Retinal pigment epithelial cell (primary cell): ENCODE results near the gene CHD2.

Experiments used
- DNase-seq: peaks from one replicate; pipeline ENCODE4 v3.0.0-alpha.2; 2010; ENCODE audit warnings: low read depth
- H3K4me3 ChIP-seq: 2 replicates; pipeline ENCODE4 v1.5.1; 2011; ENCODE audit warnings: mild to moderate bottlenecking, low read length, control low read depth, moderate library complexity
- TF ChIP-seq, protein P1 (sequence below): conservative IDR thresholded peaks from 2 replicates; pipeline ENCODE4 v1.5.1; 2011; ENCODE audit warnings: low read depth, low read length, control low read depth, inconsistent platforms

CHD2 gene

DNA sequence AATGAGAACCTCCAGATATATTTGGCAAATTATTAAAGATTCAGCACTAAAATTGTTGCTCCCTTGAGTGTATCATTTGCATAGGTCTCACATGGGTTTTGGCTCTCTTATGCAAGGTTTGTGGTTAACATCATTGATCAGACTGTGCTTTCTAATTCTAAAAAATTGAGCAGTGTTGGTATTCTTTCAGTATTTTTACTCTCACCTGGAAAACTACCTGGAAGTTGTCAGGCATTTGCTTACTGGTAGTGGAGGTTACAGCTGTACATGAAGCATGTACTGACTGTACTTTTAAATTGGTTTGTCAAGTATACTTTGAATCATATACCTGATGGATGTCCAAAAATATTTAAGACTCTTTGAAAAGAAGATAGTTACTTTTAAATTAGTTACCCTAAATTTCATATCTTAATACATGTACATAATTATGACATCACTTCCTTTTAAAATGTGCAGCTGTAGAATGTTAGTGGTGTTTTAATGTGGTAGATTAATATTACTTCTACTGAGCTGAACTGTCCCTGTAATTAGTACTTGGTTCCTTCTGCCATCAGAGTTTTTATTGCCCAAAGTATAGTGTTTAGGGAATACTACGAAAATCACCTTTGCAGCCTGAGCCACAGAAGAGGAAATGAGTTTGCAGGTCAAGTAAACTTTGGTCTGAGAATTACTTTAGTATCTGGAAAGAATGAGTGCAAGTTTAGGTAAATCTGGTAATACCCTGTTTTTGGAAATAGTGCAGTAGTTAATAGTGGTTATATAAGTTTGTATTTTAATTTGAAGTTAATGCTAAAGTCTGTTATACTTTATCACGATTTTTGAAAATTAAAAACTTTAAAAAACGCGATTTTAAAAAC, 2.8 kb downstream of the CHD2 start:
- no peak for DNase-seq
- TF ChIP-seq, protein P1, sequence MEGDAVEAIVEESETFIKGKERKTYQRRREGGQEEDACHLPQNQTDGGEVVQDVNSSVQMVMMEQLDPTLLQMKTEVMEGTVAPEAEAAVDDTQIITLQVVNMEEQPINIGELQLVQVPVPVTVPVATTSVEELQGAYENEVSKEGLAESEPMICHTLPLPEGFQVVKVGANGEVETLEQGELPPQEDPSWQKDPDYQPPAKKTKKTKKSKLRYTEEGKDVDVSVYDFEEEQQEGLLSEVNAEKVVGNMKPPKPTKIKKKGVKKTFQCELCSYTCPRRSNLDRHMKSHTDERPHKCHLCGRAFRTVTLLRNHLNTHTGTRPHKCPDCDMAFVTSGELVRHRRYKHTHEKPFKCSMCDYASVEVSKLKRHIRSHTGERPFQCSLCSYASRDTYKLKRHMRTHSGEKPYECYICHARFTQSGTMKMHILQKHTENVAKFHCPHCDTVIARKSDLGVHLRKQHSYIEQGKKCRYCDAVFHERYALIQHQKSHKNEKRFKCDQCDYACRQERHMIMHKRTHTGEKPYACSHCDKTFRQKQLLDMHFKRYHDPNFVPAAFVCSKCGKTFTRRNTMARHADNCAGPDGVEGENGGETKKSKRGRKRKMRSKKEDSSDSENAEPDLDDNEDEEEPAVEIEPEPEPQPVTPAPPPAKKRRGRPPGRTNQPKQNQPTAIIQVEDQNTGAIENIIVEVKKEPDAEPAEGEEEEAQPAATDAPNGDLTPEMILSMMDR: no peak
- peak overlapping the region; percentile 64 for H3K4me3 ChIP-seq

DNA sequence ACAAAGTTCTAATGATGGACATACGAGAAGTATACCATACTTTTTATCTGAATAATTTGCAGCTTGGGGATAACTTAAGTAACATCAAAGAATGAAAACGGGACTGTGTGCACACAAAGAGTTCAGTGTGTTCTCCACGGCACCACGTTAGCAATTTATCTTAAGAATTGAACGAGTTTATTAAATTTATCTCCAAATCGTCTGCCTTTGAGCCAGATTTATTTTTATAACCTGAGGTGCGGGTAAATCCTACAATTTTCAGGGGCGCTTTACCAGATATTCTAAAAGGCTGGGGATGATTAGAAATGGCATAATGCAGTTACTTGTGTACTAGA, 3.5 kb downstream of the CHD2 start:
- peak overlapping the region; percentile 64 for H3K4me3 ChIP-seq
- DNase-seq: no peak
- TF ChIP-seq, protein P1: no peak

DNA sequence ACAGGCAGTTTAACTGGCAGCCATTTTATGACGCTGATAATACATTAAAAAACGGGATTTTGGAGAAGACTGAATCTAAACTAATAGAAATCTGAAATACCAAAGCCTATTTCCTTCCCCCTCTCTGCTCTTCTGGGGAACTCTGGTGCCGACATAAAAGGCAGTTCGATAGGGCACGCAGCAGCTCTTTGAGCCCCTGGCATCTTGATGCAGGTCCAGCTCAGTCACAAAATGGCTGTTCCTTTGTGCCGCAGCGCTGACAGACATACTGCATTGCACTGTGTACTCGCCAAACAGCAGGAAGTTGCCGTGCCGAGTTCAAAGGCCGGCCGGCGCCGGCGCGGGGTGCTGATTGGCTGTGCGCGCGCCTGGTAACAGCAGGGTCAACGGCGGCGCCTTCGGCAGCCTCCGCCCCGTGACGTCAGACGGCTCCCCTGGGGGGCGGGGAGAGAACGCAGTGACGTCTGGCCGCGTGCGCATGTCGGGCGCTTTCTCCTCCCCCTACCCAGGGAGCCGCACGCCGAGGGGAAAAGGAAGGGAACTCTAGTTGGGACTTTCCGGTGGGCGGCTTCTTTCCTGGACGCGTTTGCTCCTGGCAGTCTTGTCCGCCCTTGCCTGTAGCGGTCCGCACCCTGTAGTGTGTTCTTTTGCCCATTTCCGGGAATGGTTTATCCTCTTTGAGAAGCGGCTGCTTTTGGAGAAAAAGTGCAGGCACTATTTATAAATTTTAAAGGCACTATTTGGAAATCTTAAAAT, 4.0 kb downstream of the CHD2 start:
- DNase-seq: peak; percentile 95
- peak overlapping the region; percentile 68 for H3K4me3 ChIP-seq
- TF ChIP-seq, protein P1: no peak

DNA sequence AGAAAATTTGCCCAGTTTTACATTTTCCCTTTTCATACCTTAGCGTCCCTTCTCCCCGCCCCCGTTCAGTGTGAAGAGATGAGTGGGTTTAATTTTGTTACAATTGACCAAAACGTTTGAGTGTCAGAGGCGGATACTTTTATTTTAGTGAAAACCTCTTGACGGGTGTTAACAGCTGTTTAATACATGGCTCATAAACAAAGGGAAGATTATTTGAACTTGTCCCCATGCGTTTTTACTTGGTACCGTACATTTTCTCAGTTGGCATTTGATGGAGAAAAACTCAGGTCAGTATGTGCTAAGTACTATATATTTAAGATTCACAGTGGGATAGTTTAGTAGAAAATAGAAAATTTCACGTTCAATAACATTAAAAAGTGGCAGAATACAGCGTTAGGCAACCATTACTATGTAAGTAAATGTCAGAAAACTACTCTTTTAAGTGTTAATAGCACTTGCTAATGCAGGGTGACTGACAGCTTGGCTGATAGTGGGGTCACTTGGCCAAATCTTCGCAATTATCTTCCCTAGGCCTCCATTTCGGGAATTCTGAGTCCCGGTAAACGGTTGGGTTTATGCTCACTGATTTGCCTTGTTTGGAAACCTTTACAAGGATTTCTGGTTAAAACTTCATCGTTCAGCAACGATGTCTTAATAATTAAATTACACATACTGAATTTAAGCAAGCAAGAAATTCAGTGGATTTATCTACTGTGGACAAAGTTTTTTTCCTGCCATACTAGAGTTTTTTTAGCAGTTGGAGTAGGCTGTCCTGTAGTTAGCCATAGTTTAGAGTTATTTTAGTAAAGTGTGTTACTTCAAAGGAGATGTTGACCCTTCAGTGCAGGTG, 4.8 kb downstream of the CHD2 start:
- H3K4me3 ChIP-seq: peak overlapping the region; percentile 68
- no peak for DNase-seq
- TF ChIP-seq, protein P1: no peak

DNA sequence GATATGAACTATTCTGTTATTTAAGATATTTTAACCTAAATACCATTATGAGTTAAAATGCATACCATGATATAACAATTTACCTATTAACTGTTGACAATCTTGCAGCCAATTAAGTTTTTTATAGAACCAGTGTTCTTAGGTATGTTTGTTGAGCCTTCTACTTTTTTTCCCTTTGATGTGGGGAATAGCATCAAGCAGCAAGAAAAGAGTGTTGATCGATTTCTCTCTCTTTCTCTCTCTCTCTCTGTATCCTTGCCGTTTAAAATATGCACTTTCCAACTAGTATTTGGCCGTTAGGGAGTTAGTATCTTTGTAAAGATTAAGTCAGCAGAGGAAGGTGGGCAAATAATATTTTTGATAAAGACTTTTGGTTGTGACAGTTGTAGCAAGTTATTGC, 5.9 kb downstream of the CHD2 start:
- H3K4me3 ChIP-seq: peak overlapping the region; percentile 9
- DNase-seq: no peak
- TF ChIP-seq, protein P1: no peak

DNA sequence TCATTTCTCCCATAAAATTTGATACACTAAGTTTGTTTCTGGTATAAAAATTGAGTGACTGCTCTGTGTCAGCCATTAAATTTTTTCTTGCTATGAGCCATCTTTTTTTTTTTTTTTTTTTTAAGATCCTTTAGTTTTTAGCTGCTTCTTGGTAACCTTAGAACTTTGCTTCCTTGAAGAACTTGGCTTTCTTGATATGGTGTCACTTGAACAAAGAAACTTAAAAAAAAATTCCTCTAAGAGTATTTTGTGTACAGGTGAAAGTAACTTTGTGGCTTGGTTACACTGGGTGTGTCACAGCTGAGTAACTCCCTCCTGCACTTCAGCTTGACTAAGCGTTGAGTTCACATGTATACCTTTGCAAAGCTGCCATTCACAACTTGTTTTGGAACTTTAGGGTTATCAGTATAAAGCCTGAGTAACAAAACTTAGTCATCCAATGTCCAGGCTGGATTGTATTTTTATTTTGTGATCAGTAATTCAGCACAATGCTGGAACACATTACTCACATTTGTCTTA, 6.5 kb downstream of the CHD2 start:
- no peak for DNase-seq
- TF ChIP-seq, protein P1: no peak
- H3K4me3 ChIP-seq: no peak overlapping the region
